ENCODE data around the gene SLC6A15.

SLC6A15 gene

GRCh38 chr12:84877340-84877739, 35.3 kb downstream of the SLC6A15 start:
- no peak for TF ChIP-seq CTCF (IDR thresholded peaks at IDR 0.05; ENCODE audit: low read depth, low read length, missing control alignments)
- DNase-seq (ENCODE audit: low read depth) = no peak
- no peak overlapping the region for H3K4me3 ChIP-seq (ENCODE audit: low read depth, low read length)

GRCh38 chr12:84875241-84875640, 37.4 kb downstream of the SLC6A15 start:
- no peak overlapping the region for H3K4me3 ChIP-seq (ENCODE audit: low read depth, low read length)
- no peak for DNase-seq (ENCODE audit: low read depth)
- no peak for TF ChIP-seq CTCF (IDR thresholded peaks at IDR 0.05; ENCODE audit: low read depth, low read length, missing control alignments)

- DNase-seq (ENCODE audit: low read depth) = no peak
- no peak for TF ChIP-seq CTCF (IDR thresholded peaks at IDR 0.05; ENCODE audit: low read depth, low read length, missing control alignments)
- H3K4me3 ChIP-seq (ENCODE audit: low read depth, low read length) = no peak overlapping the region
Measured at GRCh38 chr12:84874825-84875139, 37.8 kb downstream of the SLC6A15 start.

- peak; percentile 12 for DNase-seq (ENCODE audit: low read depth)
- peak; percentile 43 for TF ChIP-seq CTCF (IDR thresholded peaks at IDR 0.05; ENCODE audit: low read depth, low read length, missing control alignments)
- no peak overlapping the region for H3K4me3 ChIP-seq (ENCODE audit: low read depth, low read length)
Measured at GRCh38 chr12:84874125-84874824, 38.3 kb downstream of the SLC6A15 start.

- no peak for TF ChIP-seq CTCF (IDR thresholded peaks at IDR 0.05; ENCODE audit: low read depth, low read length, missing control alignments)
- DNase-seq (ENCODE audit: low read depth) = no peak
- H3K4me3 ChIP-seq (ENCODE audit: low read depth, low read length) = no peak overlapping the region
Measured at GRCh38 chr12:84862186-84862585, 50.4 kb downstream of the SLC6A15 start.

GRCh38 chr12:84860718-84861117, 51.9 kb downstream of the SLC6A15 start:
- H3K4me3 ChIP-seq (ENCODE audit: low read depth, low read length) = no peak overlapping the region
- no peak for TF ChIP-seq CTCF (IDR thresholded peaks at IDR 0.05; ENCODE audit: low read depth, low read length, missing control alignments)
- DNase-seq (ENCODE audit: low read depth) = no peak

- DNase-seq (ENCODE audit: low read depth) = no peak
- H3K4me3 ChIP-seq (ENCODE audit: low read depth, low read length) = no peak overlapping the region
- no peak for TF ChIP-seq CTCF (IDR thresholded peaks at IDR 0.05; ENCODE audit: low read depth, low read length, missing control alignments)
Measured at GRCh38 chr12:84858796-84859195, 53.8 kb downstream of the SLC6A15 start.

Measured in GM12864 (cell line).